Measurements from ENCODE around the gene PWP1. TPM values are rescaled to one million over a fixed set of nuclear protein-coding genes. Genes with fewer than 3 reads are reported as not detected.

The PWP1 gene
- total RNA-seq, 1 donor from 2014 or later = 84.0 TPM

DNA sequence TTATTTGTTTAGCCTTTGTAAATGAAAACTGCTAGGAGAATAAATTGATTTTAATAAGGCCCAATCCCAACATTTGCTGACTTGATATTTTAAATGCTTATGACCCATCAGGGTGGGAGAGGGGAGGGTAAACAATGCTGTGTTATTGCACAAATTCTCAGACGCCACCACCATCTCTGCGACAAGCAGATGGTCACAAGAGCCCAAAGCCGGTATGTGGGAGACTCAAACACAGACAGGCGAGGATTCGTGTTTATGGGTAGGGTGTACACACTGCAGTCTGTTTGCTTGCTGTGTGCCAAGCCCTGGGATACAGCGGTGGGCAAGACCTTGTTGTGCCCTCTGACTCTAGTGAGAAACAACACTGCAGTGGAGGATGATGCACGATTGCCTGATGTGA lies 39.2 kb upstream of the PWP1 start:
- Histone ChIP-seq H3K27ac (no peak overlapping the region), H3K27me3 (no peaks in the 10 kb centered on the region), H3K9me3 (no peaks in the 10 kb centered on the region), H3K4me1 (peaks cover 11% of the 10 kb centered on the region), H3K4me3 (no peak overlapping the region), H3K36me3 (no peaks in the 10 kb centered on the region)
- TF ChIP-seq POLR2A (IDR thresholded peaks at IDR 0.05) = no peak
- TF ChIP-seq POLR2AphosphoS5 (IDR thresholded peaks at IDR 0.05; ENCODE audit: insufficient read depth in 1 of 2, low read depth in 1 of 2) = no peak
- TF ChIP-seq, protein P1, sequence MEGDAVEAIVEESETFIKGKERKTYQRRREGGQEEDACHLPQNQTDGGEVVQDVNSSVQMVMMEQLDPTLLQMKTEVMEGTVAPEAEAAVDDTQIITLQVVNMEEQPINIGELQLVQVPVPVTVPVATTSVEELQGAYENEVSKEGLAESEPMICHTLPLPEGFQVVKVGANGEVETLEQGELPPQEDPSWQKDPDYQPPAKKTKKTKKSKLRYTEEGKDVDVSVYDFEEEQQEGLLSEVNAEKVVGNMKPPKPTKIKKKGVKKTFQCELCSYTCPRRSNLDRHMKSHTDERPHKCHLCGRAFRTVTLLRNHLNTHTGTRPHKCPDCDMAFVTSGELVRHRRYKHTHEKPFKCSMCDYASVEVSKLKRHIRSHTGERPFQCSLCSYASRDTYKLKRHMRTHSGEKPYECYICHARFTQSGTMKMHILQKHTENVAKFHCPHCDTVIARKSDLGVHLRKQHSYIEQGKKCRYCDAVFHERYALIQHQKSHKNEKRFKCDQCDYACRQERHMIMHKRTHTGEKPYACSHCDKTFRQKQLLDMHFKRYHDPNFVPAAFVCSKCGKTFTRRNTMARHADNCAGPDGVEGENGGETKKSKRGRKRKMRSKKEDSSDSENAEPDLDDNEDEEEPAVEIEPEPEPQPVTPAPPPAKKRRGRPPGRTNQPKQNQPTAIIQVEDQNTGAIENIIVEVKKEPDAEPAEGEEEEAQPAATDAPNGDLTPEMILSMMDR (IDR thresholded peaks at IDR 0.05) = no peak
- no peak for DNase-seq (ENCODE audit: extremely low spot score in 2 of 2)
- intact Hi-C loops (cut with DNase I) = no loop called here

DNA sequence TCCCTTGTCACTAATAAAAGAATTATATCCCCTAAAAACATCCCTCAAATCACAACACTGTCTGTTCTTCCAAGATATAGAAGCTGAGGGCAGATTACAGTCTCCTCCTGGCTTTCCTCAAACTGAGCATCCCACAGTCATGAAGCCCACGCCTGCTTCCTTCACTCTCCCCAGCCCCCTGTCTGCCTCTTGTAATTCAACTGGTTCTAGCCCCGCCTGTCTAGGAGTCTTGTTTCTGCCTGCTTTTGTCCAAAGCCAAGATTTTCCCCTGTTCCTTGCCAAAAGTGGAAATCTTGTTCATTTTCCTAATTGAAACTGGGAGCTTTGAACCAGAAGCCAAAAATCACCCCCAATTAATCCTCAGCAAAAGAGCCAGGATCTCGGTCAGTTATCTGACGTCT lies 35.9 kb upstream of the PWP1 start:
- intact Hi-C loops (cut with DNase I) = no loop called here
- TF ChIP-seq, protein P1 (IDR thresholded peaks at IDR 0.05) = no peak
- TF ChIP-seq POLR2A (IDR thresholded peaks at IDR 0.05) (no peak), POLR2AphosphoS5 (IDR thresholded peaks at IDR 0.05; ENCODE audit: insufficient read depth in 1 of 2, low read depth in 1 of 2) (no peak)
- Histone ChIP-seq H3K4me3 (no peak overlapping the region), H3K27ac (no peak overlapping the region), H3K27me3 (no peaks in the 10 kb centered on the region), H3K9me3 (no peaks in the 10 kb centered on the region), H3K4me1 (peaks cover 11% of the 10 kb centered on the region), H3K36me3 (no peaks in the 10 kb centered on the region)
- no peak for DNase-seq (ENCODE audit: extremely low spot score in 2 of 2)

DNA sequence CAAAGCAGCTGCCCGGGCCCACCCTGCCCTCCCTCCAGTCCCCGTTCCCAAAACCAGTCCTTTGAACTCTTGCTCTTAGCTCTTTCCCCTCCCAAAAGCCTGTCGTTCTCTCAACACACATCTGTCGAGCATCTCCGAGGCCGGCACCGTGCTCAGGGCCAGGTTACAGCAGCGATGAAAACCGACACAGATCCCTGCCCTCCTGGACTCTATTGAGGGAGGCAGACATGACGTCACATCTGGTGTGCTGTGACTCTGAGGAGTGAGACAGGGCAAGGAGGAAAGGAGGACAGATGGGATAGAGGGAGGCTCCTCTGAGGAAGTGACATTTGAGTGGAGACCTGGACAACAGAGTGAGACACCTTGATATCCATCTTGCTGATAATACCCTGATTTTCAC lies 34.6 kb upstream of the PWP1 start:
- peaks cover 2% of the 10 kb centered on the region for H3K4me1 ChIP-seq
- TF ChIP-seq, protein P1 (IDR thresholded peaks at IDR 0.05) = no peak
- TF ChIP-seq POLR2A (IDR thresholded peaks at IDR 0.05) = no peak
- TF ChIP-seq POLR2AphosphoS5 (IDR thresholded peaks at IDR 0.05; ENCODE audit: insufficient read depth in 1 of 2, low read depth in 1 of 2) = no peak

DNA sequence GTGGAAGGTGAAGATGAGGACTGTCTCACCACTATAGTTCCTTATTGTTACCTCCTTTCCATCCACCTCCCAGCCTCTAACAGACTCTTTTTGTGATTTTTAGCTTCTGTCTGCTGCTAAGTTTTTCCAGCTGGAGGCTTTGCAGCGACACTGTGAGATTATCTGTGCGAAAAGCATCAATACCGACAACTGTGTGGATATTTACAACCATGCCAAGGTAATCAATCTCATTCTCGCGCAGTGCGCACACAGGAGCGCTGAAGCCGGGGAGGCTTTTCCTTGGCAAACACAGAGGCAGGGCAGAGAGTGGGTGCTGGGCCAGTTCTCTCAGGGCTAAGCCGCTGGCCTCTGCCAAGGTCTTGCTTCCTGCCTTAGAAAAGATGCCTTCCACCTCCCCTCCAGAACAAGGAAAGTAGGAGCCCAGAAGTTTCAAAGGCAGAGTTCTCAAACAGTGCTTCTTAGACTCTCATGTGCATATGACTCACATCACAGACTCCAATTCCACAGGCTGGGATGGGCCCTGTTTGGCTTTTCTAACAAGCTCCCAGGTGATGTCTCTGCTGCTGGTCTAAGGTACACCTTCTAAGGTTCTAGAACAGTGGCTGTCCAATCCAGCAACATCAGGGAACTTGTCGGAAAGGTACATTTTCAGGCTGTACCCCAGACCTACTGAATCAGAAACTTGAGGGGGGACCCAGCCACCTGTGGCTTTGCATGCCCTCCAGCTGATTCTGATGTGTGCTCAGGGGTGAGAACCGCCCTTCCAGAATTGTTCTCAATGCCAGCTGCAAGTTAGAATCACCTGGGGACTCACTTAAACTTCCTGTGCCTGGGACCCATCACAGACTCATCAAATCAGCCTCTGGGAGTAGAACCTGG lies 33.8 kb upstream of the PWP1 start:
- H3K27ac ChIP-seq = no peak overlapping the region
- H3K36me3 ChIP-seq = no peaks in the 10 kb centered on the region
- intact Hi-C loops (cut with DNase I) = no loop called here
- no peaks in the 10 kb centered on the region for H3K27me3 ChIP-seq
- H3K4me1 ChIP-seq = no peaks in the 10 kb centered on the region
- DNase-seq (ENCODE audit: extremely low spot score in 2 of 2) = no peak
- no peaks in the 10 kb centered on the region for H3K9me3 ChIP-seq
- no peak overlapping the region for H3K4me3 ChIP-seq
- TF ChIP-seq, protein P1 (IDR thresholded peaks at IDR 0.05) = no peak
- TF ChIP-seq POLR2A (IDR thresholded peaks at IDR 0.05) = no peak
- no peak for TF ChIP-seq POLR2AphosphoS5 (IDR thresholded peaks at IDR 0.05; ENCODE audit: insufficient read depth in 1 of 2, low read depth in 1 of 2)

More for the DNA sequence above, 34.6 kb upstream of the PWP1 start:
- H3K27me3 ChIP-seq = no peaks in the 10 kb centered on the region
- H3K36me3 ChIP-seq = no peaks in the 10 kb centered on the region
- no peak overlapping the region for H3K27ac ChIP-seq
- H3K4me3 ChIP-seq = no peak overlapping the region
- H3K9me3 ChIP-seq = no peaks in the 10 kb centered on the region
- no peak for DNase-seq (ENCODE audit: extremely low spot score in 2 of 2)
- intact Hi-C loops (cut with DNase I) = no loop called here

DNA sequence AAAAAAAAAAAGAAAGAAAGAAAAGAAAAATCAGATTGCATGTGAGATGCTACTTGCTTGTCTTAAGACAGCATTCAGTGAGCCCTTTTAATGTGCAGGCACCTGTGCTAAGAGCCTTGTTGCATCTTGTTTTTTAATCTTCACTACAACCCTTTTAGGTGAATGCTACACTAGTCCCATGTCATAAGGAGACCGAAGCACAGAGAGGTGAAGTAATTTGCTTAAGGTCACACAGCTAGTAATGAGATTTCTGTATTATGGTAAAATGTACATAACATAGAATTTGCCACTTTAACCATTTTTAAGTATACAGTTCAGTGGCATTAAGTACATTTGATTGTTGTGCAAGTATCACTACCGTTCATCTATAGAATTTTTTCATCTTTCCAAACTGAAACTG lies 32.1 kb upstream of the PWP1 start:
- H3K4me1 ChIP-seq = no peaks in the 10 kb centered on the region
- no peak for TF ChIP-seq POLR2AphosphoS5 (IDR thresholded peaks at IDR 0.05; ENCODE audit: insufficient read depth in 1 of 2, low read depth in 1 of 2)
- TF ChIP-seq, protein P1 (IDR thresholded peaks at IDR 0.05) = no peak
- TF ChIP-seq POLR2A (IDR thresholded peaks at IDR 0.05) = no peak
- peaks cover 0 to 5% of the 10 kb centered on the region in 2 donors for H3K36me3 ChIP-seq
- intact Hi-C loops (cut with DNase I) = no loop called here
- H3K9me3 ChIP-seq = no peaks in the 10 kb centered on the region
- no peak for DNase-seq (ENCODE audit: extremely low spot score in 2 of 2)
- H3K27me3 ChIP-seq = no peaks in the 10 kb centered on the region
- no peak overlapping the region for H3K4me3 ChIP-seq
- no peak overlapping the region for H3K27ac ChIP-seq
